Endothelial cell of umbilical vein (primary cell): ENCODE measurements around the gene PAX3. TPM values are rescaled to one million over a fixed set of nuclear protein-coding genes. Genes with fewer than 3 reads are reported as not detected.

Experiments
- BruUV-seq: library from RNA; stranded (reverse); fragments of 400-500 nt; replicated peaks from 2 replicates; lab custom pipeline; 2021; lab: Mats Ljungman, UMichigan
- CTCF ChIA-PET: fragments of 300-600, 350-600 bp; sonication (Branson Sonifier 250); formaldehyde crosslinking; loops from one replicate; lab custom pipeline; 2021; ENCODE audit warnings: antibody characterized with exemption, inconsistent platforms; lab: Charles Lee
- POLR2A ChIA-PET: fragments of 300-600, 350-600 bp; sonication (Branson Sonifier 250); formaldehyde crosslinking; loops from one replicate; lab custom pipeline; 2021; ENCODE audit warnings: antibody characterized with exemption, inconsistent platforms; lab: Charles Lee
- DNase-seq: peaks from one replicate; pipeline ENCODE4 v3.0.0-alpha.2; 2011; ENCODE audit warnings: low read depth, low spot score
- FAIRE-seq: peaks from 2 replicates; lab custom pipeline; 2011; peaks lifted over from hg19 to GRCh38; lab: Jason Lieb, UNC
- H2AFZ ChIP-seq: 2 replicates; pipeline ENCODE4 v1.6.0; 2012; ENCODE audit warnings: low read depth, low read length, control low read depth, inconsistent platforms
- H3K27ac ChIP-seq: 2 replicates; pipeline ENCODE4 v1.5.1; 2011; ENCODE audit warnings: low read depth, mild to moderate bottlenecking, control low read depth, low read length, moderate library complexity; ENCODE audit not compliant: insufficient read depth
- H3K27me3 ChIP-seq, 2 experiments: 2 replicates each; pipeline versions ENCODE4 v1.6.0 to v1.6.1; 2011; ENCODE audit warnings: low read length in 2 of 2, mixed read lengths in 1 of 2; ENCODE audit not compliant: control insufficient read depth in 2 of 2, insufficient read depth in 2 of 2
- H3K36me3 ChIP-seq, 2 experiments: 2 replicates in 1 of 2; 3 replicates in 1 of 2; pipeline ENCODE4 v1.5.1; 2011; ENCODE audit warnings: low read length in 2 of 2, mild to moderate bottlenecking in 1 of 2, moderate library complexity in 1 of 2; ENCODE audit not compliant: control insufficient read depth in 2 of 2, insufficient read depth in 2 of 2; ENCODE audit errors: extremely low read depth in 1 of 2
- H3K4me1 ChIP-seq: 3 replicates; pipeline ENCODE4 v1.5.1; 2011; ENCODE audit warnings: mild to moderate bottlenecking, low read length; ENCODE audit not compliant: control insufficient read depth, insufficient read depth; ENCODE audit errors: extremely low read depth
- H3K4me2 ChIP-seq: 2 replicates; pipeline ENCODE4 v1.6.1; 2011; ENCODE audit warnings: low read length, control low read depth, mixed read lengths; ENCODE audit not compliant: insufficient read depth
- H3K4me3 ChIP-seq, 3 experiments: fragments of 200-600 bp in 1 of 3; sonication (generic), shearing (Covaris generic) in 1 of 3; replicated peaks in 1 of 3; 2 replicates each; pipeline ENCODE4 v1.5.1; 2011 to 2016; ENCODE audit warnings: control low read depth in 3 of 3, low read length in 3 of 3, mild to moderate bottlenecking in 2 of 3, inconsistent platforms in 1 of 3, low read depth in 1 of 3, moderate library complexity in 1 of 3; ENCODE audit not compliant: insufficient read depth in 1 of 3
- H3K79me2 ChIP-seq: 2 replicates; pipeline ENCODE4 v1.6.0; 2012; ENCODE audit warnings: low read length, inconsistent platforms; ENCODE audit not compliant: control insufficient read depth, insufficient read depth
- H3K9ac ChIP-seq: replicated peaks from 2 replicates; pipeline ENCODE3; 2011; ENCODE audit warnings: low read length, control low read depth; ENCODE audit not compliant: insufficient read depth; ENCODE audit errors: extremely low read depth
- H3K9me1 ChIP-seq: replicated peaks from 3 replicates; pipeline ENCODE4 v1.6.0; 2011; ENCODE audit warnings: mild to moderate bottlenecking, low read length; ENCODE audit not compliant: control insufficient read depth, insufficient read depth; ENCODE audit errors: extremely low read depth
- H3K9me3 ChIP-seq: replicated peaks from 2 replicates; pipeline ENCODE4 v1.5.1; 2012; ENCODE audit warnings: low read length, inconsistent platforms; ENCODE audit not compliant: control insufficient read depth, insufficient read depth
- H4K20me1 ChIP-seq: replicated peaks from 2 replicates; pipeline ENCODE3; 2011; ENCODE audit warnings: mild to moderate bottlenecking, low read length; ENCODE audit not compliant: control insufficient read depth, insufficient read depth; ENCODE audit errors: extremely low read depth
- EZH2 ChIP-seq: IDR thresholded peaks from 2 replicates; pipeline ENCODE4 v1.6.1; 2012; ENCODE audit warnings: borderline replicate concordance, low read depth, mild to moderate bottlenecking, moderate library complexity, low read length, inconsistent platforms; ENCODE audit not compliant: severe bottlenecking
- FOS ChIP-seq: IDR thresholded peaks from 2 replicates; pipeline ENCODE4 v1.6.1; 2011; ENCODE audit warnings: mild to moderate bottlenecking, low read length, moderate library complexity, borderline replicate concordance; ENCODE audit not compliant: insufficient read depth
- GATA2 ChIP-seq: IDR thresholded peaks from 2 replicates; pipeline ENCODE4 v1.7.0; 2011; ENCODE audit warnings: low read depth, mild to moderate bottlenecking, moderate library complexity, mixed read lengths, low read length; ENCODE audit not compliant: insufficient read length, insufficient read depth
- JUN ChIP-seq: IDR thresholded peaks from 2 replicates; pipeline ENCODE4 v1.6.1; 2011; ENCODE audit warnings: borderline replicate concordance, low read depth; ENCODE audit not compliant: insufficient read length, insufficient read depth
- MYC ChIP-seq: IDR thresholded peaks from one replicate; pipeline ENCODE4 v1.6.1; 2011; ENCODE audit warnings: mild to moderate bottlenecking, low read depth, low read length
- POLR2A ChIP-seq: IDR thresholded peaks from 2 replicates; pipeline ENCODE4 v1.6.1; 2012; ENCODE audit warnings: low read depth, mild to moderate bottlenecking, control low read depth, low read length
- POLR2AphosphoS5 ChIP-seq: IDR thresholded peaks from 2 replicates; pipeline ENCODE4 v1.6.1; 2012; ENCODE audit warnings: low read depth, mild to moderate bottlenecking, control low read depth, low read length, moderate library complexity; ENCODE audit not compliant: insufficient read depth
- dilution Hi-C: fragments of 300-500 bp; cut with MboI; formaldehyde crosslinking; loops from one replicate; pipeline ENCODE4 v1.15.0; 2019; ENCODE audit warnings: low sequenced_read_pairs; ENCODE audit not compliant: extremely low pct_ligation_motif_present
- intact Hi-C: fragments of 100-400 bp; cut with micrococcal nuclease; formaldehyde crosslinking; loops from one replicate; pipeline ENCODE4 v1.10.0; 2022
- polyA plus RNA-seq, 4 experiments: library from polyadenylated mRNA; depleted of rRNA in 3 of 4; stranded (reverse) in 3 of 4; unstranded in 1 of 4; fragments of >200 nt; gene quantifications; 2 replicates each; pipeline versions ENCODE4 v1.2.1 to v1.2.3, GENCODE V29; 2011 to 2012; ENCODE audit warnings: missing spikeins in 1 of 4
- total RNA-seq: library from RNA; stranded (reverse); gene quantifications from 2 replicates; pipeline ENCODE4 v1.2.3, GENCODE V29; 2021
- TF ChIP-seq, protein P1 (sequence below): IDR thresholded peaks from 2 replicates; pipeline ENCODE4 v1.6.1; 2011; ENCODE audit not compliant: insufficient read depth, insufficient read length
- TF ChIP-seq, protein P2 (sequence below), 2 donors: IDR thresholded peaks; 1 replicate in 1 of 2; 2 replicates in 1 of 2; pipeline ENCODE4 v1.5.1; 2011; ENCODE audit warnings: low read length in 2 of 2, mild to moderate bottlenecking in 2 of 2, moderate library complexity in 2 of 2, control low read depth in 1 of 2, inconsistent platforms in 1 of 2, low read depth in 1 of 2; ENCODE audit not compliant: insufficient read depth in 1 of 2; ENCODE audit errors: extremely low read depth in 1 of 2

PAX3 gene
- total and polyA plus RNA-seq, 2 donors (not counting 3 experiments of a cell fraction or from before 2014, with no cell fraction given), result not detected

DNA sequence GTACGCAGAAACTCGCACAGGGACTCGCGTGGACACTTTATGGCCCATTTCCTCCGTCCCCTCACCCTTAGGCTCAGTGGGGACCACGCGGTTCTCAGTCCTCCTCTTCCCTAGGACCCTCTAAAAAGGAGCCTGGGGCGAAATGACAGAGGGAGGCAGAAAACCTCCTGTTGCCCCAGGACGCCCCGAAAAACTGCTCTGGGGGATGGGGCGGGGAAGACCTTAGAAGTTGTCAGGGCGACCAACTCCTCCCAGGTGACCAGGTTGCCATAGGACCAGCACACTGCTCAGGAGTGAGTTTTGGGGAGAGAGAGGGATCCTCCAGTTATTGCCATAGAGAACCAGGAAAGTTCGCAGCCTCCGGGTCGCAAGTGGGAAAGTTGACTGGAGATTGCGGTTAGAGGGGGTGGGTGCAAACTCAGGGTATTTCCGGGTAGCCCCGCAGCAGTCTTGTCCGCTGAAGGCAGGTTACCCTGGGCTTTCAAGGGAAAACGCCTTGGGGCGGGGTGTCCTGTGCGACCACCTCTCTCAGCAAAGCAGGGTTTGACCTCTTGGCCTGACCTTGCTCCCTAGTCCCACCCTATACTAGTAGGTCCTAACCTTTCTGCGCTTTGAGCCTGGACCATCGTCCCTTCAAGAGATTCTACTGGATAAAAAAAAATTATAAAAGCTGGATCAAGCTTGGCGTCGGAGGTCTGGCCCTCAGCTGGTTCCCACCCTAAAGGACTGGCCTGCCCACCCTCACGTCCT is 7.8 kb upstream of the PAX3 start:
- Histone ChIP-seq H4K20me1 (no peaks in the 10 kb centered on the region), H3K9ac (no peak overlapping the region), H3K4me3 (peak overlapping the region in 2 of 3 experiments; percentile 33 to 38), H3K27me3 (peaks cover 97 to 100% of the 10 kb centered on the region in 2 experiments), H3K9me1 (no peaks in the 10 kb centered on the region), H2AFZ (peak overlapping the region; percentile 27), H3K9me3 (no peaks in the 10 kb centered on the region), H3K4me1 (peaks cover 9% of the 10 kb centered on the region), H3K4me2 (peak overlapping the region; percentile 53), H3K79me2 (no peaks in the 10 kb centered on the region), H3K27ac (no peak overlapping the region), H3K36me3 (no peaks in the 10 kb centered on the region)
- dilution Hi-C loops (no loop called here), intact Hi-C loops (loop anchor here (10.0 kb wide), 1 partner anchor 802 kb away; no protein-coding TSS in a partner anchor)
- TF ChIP-seq, protein P1, sequence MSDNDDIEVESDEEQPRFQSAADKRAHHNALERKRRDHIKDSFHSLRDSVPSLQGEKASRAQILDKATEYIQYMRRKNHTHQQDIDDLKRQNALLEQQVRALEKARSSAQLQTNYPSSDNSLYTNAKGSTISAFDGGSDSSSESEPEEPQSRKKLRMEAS, result no peak
- TF ChIP-seq GATA2 (no peak), FOS (no peak), POLR2A (no peak), MYC (no peak), JUN (no peak), EZH2 (no peak), POLR2AphosphoS5 (no peak)
- TF ChIP-seq, protein P2, sequence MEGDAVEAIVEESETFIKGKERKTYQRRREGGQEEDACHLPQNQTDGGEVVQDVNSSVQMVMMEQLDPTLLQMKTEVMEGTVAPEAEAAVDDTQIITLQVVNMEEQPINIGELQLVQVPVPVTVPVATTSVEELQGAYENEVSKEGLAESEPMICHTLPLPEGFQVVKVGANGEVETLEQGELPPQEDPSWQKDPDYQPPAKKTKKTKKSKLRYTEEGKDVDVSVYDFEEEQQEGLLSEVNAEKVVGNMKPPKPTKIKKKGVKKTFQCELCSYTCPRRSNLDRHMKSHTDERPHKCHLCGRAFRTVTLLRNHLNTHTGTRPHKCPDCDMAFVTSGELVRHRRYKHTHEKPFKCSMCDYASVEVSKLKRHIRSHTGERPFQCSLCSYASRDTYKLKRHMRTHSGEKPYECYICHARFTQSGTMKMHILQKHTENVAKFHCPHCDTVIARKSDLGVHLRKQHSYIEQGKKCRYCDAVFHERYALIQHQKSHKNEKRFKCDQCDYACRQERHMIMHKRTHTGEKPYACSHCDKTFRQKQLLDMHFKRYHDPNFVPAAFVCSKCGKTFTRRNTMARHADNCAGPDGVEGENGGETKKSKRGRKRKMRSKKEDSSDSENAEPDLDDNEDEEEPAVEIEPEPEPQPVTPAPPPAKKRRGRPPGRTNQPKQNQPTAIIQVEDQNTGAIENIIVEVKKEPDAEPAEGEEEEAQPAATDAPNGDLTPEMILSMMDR (IDR thresholded peaks at IDR 0.05; ENCODE audit: extremely low read depth in 1 of 2, insufficient read depth in 1 of 2, low read depth in 1 of 2, low read length in 2 of 2), result no peak
- no peak for FAIRE-seq
- ChIA-PET CTCF (interaction anchor here (1.2 to 3.2 kb wide), 2 partner anchors 11 to 255 kb away, joined by 6 to 13 read pairs; no protein-coding TSS in a partner anchor), POLR2A (no interaction called here)
- DNase-seq, result no peak
- no TSS peak for BruUV-seq
